ENCODE results near the gene CAMLG.

DNA sequence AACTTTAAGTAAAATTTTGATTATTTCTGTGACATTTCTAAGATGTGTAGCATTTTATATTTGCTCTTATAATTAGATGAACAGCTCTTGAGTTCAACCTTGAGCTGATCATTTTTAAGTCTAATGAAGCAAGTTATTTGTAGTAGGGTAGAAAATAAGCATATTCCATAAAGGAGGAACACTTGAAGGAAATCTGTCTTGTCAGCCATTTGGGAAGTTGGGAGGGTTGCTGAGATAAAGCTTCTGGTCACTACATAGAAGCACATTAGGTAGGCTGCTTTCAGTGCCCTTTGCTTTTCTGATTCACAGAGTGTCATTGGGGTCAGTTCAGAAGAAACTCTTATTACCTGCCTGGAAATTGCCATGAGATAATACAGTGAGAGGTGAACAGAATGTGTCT, 45.6 kb upstream of the CAMLG start:
- TF ChIP-seq, protein P1, sequence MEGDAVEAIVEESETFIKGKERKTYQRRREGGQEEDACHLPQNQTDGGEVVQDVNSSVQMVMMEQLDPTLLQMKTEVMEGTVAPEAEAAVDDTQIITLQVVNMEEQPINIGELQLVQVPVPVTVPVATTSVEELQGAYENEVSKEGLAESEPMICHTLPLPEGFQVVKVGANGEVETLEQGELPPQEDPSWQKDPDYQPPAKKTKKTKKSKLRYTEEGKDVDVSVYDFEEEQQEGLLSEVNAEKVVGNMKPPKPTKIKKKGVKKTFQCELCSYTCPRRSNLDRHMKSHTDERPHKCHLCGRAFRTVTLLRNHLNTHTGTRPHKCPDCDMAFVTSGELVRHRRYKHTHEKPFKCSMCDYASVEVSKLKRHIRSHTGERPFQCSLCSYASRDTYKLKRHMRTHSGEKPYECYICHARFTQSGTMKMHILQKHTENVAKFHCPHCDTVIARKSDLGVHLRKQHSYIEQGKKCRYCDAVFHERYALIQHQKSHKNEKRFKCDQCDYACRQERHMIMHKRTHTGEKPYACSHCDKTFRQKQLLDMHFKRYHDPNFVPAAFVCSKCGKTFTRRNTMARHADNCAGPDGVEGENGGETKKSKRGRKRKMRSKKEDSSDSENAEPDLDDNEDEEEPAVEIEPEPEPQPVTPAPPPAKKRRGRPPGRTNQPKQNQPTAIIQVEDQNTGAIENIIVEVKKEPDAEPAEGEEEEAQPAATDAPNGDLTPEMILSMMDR (IDR thresholded peaks at IDR 0.05; ENCODE audit: low read depth, low read length): no peak
- no peak for TF ChIP-seq EZH2phosphoT487 (IDR thresholded peaks at IDR 0.05; ENCODE audit: low read depth)
